Lower leg skin (tissue), 4 donors: ENCODE results near the gene POLR1C. TPM values are rescaled to one million over a fixed set of nuclear protein-coding genes. Genes with fewer than 3 reads are reported as not detected.

Source experiments
- DNase-seq, 2 donors: peaks; one replicate each; pipeline ENCODE4 v3.0.0-alpha.2; 2019; ENCODE audit warnings: low spot score in 2 of 2
- H3K4me3 ChIP-seq: fragments of 200-600 bp; sonication (generic); 2 replicates; pipeline ENCODE4 v1.5.1; 2017; ENCODE audit warnings: mild to moderate bottlenecking, low read depth; ENCODE audit not compliant: poor library complexity, severe bottlenecking
- POLR2A ChIP-seq, 2 donors: fragments of 450-650 bp; IDR thresholded peaks; one replicate each; pipeline ENCODE4 v1.6.1; 2016 to 2017; ENCODE audit warnings: antibody characterized with exemption in 2 of 2, mild to moderate bottlenecking in 1 of 2, moderate library complexity in 1 of 2
- WGBS, 2 donors: methylation state at CpG; one replicate each; pipeline ENCODE4 v1.1.5; 2018; 5-methylcytosine and 5-hydroxymethylcytosine counted together
- intact Hi-C: fragments of 100-400 bp; cut with DNase I; formaldehyde crosslinking; loops from one replicate; pipeline ENCODE4 v1.15.0; 2023; ENCODE audit warnings: low total_unique reads
- total RNA-seq, 4 donors: library from RNA; depleted of rRNA; stranded (reverse); fragments of >200 nt; gene quantifications; one replicate each; pipeline ENCODE4 v1.1.0, GENCODE V29; 2016
- TF ChIP-seq, protein P1 (sequence below), 3 donors: fragments of 450-650 bp; IDR thresholded peaks; one replicate each; pipeline ENCODE4 v1.5.1; 2016; ENCODE audit warnings: antibody characterized with exemption in 3 of 3, mild to moderate bottlenecking in 3 of 3, moderate library complexity in 2 of 3

POLR1C gene
- total RNA-seq, 4 donors from 2014 or later: 29.7 to 38.0 (median 32.4) TPM

GRCh38 chr6:43509984-43510826 is 6.7 kb upstream of the POLR1C start, which contains the start of gene LRRC73:
Gene LRRC73 (minus strand): TSS chr6:43510346. CDS start chr6:43509785, 561 bp downstream.
- TF ChIP-seq, protein P1, sequence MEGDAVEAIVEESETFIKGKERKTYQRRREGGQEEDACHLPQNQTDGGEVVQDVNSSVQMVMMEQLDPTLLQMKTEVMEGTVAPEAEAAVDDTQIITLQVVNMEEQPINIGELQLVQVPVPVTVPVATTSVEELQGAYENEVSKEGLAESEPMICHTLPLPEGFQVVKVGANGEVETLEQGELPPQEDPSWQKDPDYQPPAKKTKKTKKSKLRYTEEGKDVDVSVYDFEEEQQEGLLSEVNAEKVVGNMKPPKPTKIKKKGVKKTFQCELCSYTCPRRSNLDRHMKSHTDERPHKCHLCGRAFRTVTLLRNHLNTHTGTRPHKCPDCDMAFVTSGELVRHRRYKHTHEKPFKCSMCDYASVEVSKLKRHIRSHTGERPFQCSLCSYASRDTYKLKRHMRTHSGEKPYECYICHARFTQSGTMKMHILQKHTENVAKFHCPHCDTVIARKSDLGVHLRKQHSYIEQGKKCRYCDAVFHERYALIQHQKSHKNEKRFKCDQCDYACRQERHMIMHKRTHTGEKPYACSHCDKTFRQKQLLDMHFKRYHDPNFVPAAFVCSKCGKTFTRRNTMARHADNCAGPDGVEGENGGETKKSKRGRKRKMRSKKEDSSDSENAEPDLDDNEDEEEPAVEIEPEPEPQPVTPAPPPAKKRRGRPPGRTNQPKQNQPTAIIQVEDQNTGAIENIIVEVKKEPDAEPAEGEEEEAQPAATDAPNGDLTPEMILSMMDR (IDR thresholded peaks at IDR 0.05): no peak
- no peak for TF ChIP-seq POLR2A (IDR thresholded peaks at IDR 0.05)
- WGBS, 2 donors: 2 to 7% methylated on average over 39 to 70 of the region's 96 CpGs
- intact Hi-C loops: loop anchor here (5.0 to 10.0 kb wide), 3 partner anchors 58 to 248 kb away; no protein-coding TSS in a partner anchor

GRCh38 chr6:43510827-43511163 is 6.1 kb upstream of the POLR1C start:
- WGBS, 2 donors: 53 to 66% methylated on average over 9 to 10 of the region's 10 CpGs
- intact Hi-C loops: no loop called here
- DNase-seq: no peak
- TF ChIP-seq, protein P1 (IDR thresholded peaks at IDR 0.05): no peak
- TF ChIP-seq POLR2A (IDR thresholded peaks at IDR 0.05): no peak
- H3K4me3 ChIP-seq: no peak overlapping the region

More at GRCh38 chr6:43509984-43510826, 6.7 kb upstream of the POLR1C start, which contains the start of gene LRRC73:
- H3K4me3 ChIP-seq: peak within 1 kb of the TSS; percentile 31
- peak; percentile 71 to 96 for DNase-seq

DNA sequence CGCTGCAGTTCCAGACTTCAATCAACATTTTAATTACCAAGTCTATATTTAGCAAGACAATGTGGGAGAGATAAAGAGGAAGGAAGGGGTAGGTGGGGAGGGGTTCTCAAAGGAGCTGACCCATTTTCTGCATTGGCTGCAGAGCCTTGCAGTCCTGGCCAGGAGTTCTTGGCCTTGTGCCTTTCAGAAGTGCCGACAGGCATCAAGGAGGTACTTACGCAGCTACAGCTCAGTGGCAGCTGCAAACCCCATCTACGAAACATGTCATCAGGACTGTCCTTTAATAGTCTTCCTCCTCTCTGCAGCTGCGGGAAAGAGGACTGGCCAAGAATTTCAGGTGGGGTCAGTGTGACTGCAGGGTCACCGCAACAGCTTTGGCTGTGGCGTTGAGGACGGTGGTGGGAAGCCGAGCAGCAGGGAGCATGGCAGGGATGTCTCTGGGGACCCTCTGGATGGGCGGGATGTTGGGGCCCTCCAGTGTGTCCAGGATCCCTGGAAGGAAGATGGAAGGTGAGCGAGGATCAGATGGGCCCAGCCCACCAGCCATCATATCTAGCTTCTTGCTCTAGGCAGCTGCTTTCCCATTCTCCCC is 5.0 kb upstream of the POLR1C start:
- WGBS, 2 donors: 81 to 82% methylated on average over 11 of the region's 11 CpGs
- intact Hi-C loops: no loop called here
- no peak for DNase-seq
- TF ChIP-seq POLR2A (IDR thresholded peaks at IDR 0.05): no peak
- TF ChIP-seq, protein P1 (IDR thresholded peaks at IDR 0.05): no peak
- H3K4me3 ChIP-seq: no peak overlapping the region

GRCh38 chr6:43515808-43516207 is 1.1 kb upstream of the POLR1C start:
- peak overlapping the region; percentile 99 for H3K4me3 ChIP-seq
- DNase-seq: no peak
- TF ChIP-seq, protein P1 (IDR thresholded peaks at IDR 0.05): no peak
- TF ChIP-seq POLR2A (IDR thresholded peaks at IDR 0.05): no peak
- WGBS, 2 donors: 46 to 56% methylated on average over 9 of the region's 9 CpGs
- intact Hi-C loops: no loop called here

- no peak for DNase-seq
- H3K4me3 ChIP-seq: peak overlapping the region; percentile 99
- intact Hi-C loops: no loop called here
- 1% methylated on average over 9 to 10 of the region's 10 CpGs for WGBS, 2 donors
- no peak for TF ChIP-seq POLR2A (IDR thresholded peaks at IDR 0.05)
- TF ChIP-seq, protein P1 (IDR thresholded peaks at IDR 0.05): no peak
Measured at GRCh38 chr6:43516367-43516696, 557 bp upstream of the POLR1C start.
